ENCODE data around the gene GOLGA6C. TPM values are rescaled to one million over a fixed set of nuclear protein-coding genes. Genes with fewer than 3 reads are reported as not detected.

Gene GOLGA6C
- total RNA-seq, 1 experiment from 2014 or later, result not detected

- ChIA-PET RAD21 (ENCODE audit: low non-redundant PET in 1 of 2, low total read pairs in 2 of 2, uncharacterized antibody in 2 of 2, unreplicated experiment in 2 of 2) (no interaction called here), POLR2A (no interaction called here), CTCF (no interaction called here)
- no peak overlapping the region for H3K27ac ChIP-seq (ENCODE audit: low read depth, low read length)
- no peaks in the 10 kb centered on the region for H4K20me1 ChIP-seq (ENCODE audit: insufficient read depth)
- no peak overlapping the region for H2AFZ ChIP-seq (ENCODE audit: low read depth, low read length, poor library complexity, severe bottlenecking)
- H3K9ac ChIP-seq (ENCODE audit: low read length), result no peak overlapping the region
- H3K9me3 ChIP-seq (ENCODE audit: control insufficient read depth in 1 of 2, insufficient read depth in 1 of 2, low read depth in 1 of 2, low read length in 2 of 2), result no peaks in the 10 kb centered on the region
- ATAC-seq, result no peak
- DNase-seq (ENCODE audit: low read depth, low spot score), result no peak
- H3K27me3 ChIP-seq (ENCODE audit: insufficient read depth, low read length), result no peaks in the 10 kb centered on the region
- H3K79me2 ChIP-seq (ENCODE audit: insufficient read depth, low read length), result no peaks in the 10 kb centered on the region
- H3K9me2 ChIP-seq (ENCODE audit: insufficient read depth), result no peaks in the 10 kb centered on the region
- no peak overlapping the region for H3K4me3 ChIP-seq (replicated peaks in 1 of 2; ENCODE audit: low read depth in 1 of 2, low read length in 2 of 2)
- intact Hi-C loops (cut with micrococcal nuclease), result no loop called here
- no peak for TF ChIP-seq RAD21 (IDR thresholded peaks at IDR 0.05; ENCODE audit: low read depth)
- no peak for TF ChIP-seq JUND (IDR thresholded peaks at IDR 0.05)
- no peak for TF ChIP-seq TCF7L2 (IDR thresholded peaks at IDR 0.05; ENCODE audit: borderline replicate concordance, extremely low read depth, insufficient read depth, insufficient read length)
- TF ChIP-seq SP1 (IDR thresholded peaks at IDR 0.05; ENCODE audit: low read depth), result no peak
- no peak for TF ChIP-seq ZBTB33 (IDR thresholded peaks at IDR 0.05; ENCODE audit: extremely low read depth, insufficient replicate concordance, low read length)
- TF ChIP-seq ZNF274 (IDR thresholded peaks at IDR 0.05; ENCODE audit: low read depth, low read length), result no peak
- no peak for TF ChIP-seq YY1 (IDR thresholded peaks at IDR 0.05; ENCODE audit: extremely low read depth, insufficient replicate concordance, low read depth, low read length)
- no peak for TF ChIP-seq SIN3A (IDR thresholded peaks at IDR 0.05; ENCODE audit: low read depth)
- TF ChIP-seq, protein P1, sequence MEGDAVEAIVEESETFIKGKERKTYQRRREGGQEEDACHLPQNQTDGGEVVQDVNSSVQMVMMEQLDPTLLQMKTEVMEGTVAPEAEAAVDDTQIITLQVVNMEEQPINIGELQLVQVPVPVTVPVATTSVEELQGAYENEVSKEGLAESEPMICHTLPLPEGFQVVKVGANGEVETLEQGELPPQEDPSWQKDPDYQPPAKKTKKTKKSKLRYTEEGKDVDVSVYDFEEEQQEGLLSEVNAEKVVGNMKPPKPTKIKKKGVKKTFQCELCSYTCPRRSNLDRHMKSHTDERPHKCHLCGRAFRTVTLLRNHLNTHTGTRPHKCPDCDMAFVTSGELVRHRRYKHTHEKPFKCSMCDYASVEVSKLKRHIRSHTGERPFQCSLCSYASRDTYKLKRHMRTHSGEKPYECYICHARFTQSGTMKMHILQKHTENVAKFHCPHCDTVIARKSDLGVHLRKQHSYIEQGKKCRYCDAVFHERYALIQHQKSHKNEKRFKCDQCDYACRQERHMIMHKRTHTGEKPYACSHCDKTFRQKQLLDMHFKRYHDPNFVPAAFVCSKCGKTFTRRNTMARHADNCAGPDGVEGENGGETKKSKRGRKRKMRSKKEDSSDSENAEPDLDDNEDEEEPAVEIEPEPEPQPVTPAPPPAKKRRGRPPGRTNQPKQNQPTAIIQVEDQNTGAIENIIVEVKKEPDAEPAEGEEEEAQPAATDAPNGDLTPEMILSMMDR (IDR thresholded peaks at IDR 0.05 in 2 of 3, conservative IDR thresholded peaks at IDR 0.05 in 1 of 3; ENCODE audit: borderline replicate concordance in 1 of 3, insufficient read depth in 1 of 3, low read depth in 2 of 3, low read length in 2 of 3), result no peak
- no peak for TF ChIP-seq FOSL1 (IDR thresholded peaks at IDR 0.05; ENCODE audit: low read depth)
- TF ChIP-seq, protein P2, sequence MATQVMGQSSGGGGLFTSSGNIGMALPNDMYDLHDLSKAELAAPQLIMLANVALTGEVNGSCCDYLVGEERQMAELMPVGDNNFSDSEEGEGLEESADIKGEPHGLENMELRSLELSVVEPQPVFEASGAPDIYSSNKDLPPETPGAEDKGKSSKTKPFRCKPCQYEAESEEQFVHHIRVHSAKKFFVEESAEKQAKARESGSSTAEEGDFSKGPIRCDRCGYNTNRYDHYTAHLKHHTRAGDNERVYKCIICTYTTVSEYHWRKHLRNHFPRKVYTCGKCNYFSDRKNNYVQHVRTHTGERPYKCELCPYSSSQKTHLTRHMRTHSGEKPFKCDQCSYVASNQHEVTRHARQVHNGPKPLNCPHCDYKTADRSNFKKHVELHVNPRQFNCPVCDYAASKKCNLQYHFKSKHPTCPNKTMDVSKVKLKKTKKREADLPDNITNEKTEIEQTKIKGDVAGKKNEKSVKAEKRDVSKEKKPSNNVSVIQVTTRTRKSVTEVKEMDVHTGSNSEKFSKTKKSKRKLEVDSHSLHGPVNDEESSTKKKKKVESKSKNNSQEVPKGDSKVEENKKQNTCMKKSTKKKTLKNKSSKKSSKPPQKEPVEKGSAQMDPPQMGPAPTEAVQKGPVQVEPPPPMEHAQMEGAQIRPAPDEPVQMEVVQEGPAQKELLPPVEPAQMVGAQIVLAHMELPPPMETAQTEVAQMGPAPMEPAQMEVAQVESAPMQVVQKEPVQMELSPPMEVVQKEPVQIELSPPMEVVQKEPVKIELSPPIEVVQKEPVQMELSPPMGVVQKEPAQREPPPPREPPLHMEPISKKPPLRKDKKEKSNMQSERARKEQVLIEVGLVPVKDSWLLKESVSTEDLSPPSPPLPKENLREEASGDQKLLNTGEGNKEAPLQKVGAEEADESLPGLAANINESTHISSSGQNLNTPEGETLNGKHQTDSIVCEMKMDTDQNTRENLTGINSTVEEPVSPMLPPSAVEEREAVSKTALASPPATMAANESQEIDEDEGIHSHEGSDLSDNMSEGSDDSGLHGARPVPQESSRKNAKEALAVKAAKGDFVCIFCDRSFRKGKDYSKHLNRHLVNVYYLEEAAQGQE (IDR thresholded peaks at IDR 0.05; ENCODE audit: low read depth), result no peak
- TF ChIP-seq ELF1 (IDR thresholded peaks at IDR 0.05; ENCODE audit: borderline replicate concordance, low read depth), result no peak
- TF ChIP-seq EZH2 (IDR thresholded peaks at IDR 0.05), result no peak
- TF ChIP-seq EZH2phosphoT487 (IDR thresholded peaks at IDR 0.05; ENCODE audit: borderline replicate concordance), result no peak
- no peak for TF ChIP-seq MAX (IDR thresholded peaks at IDR 0.05)
- no peak for TF ChIP-seq POLR2AphosphoS5 (IDR thresholded peaks at IDR 0.05; ENCODE audit: low read depth, low read length)
- TF ChIP-seq SRF (IDR thresholded peaks at IDR 0.05; ENCODE audit: low read depth), result no peak
- no peak for TF ChIP-seq ATF3 (IDR thresholded peaks at IDR 0.05)
- no peaks in the 10 kb centered on the region for H3K4me1 ChIP-seq (ENCODE audit: control insufficient read depth in 1 of 2, insufficient read depth in 2 of 2, low read length in 2 of 2)
- no peak overlapping the region for H3K4me2 ChIP-seq (ENCODE audit: low read length)
- no peaks in the 10 kb centered on the region for H3K36me3 ChIP-seq (ENCODE audit: control insufficient read depth in 1 of 2, insufficient read depth in 2 of 2, low read length in 2 of 2)
- no TSS peak for BruUV-seq (replicated peaks)
Measured at GRCh38 chr15:75227663-75228280, 30.4 kb upstream of the GOLGA6C start.
